Activated T-helper 1 cell treated with anti-CD3 and anti-CD28 coated beads, Interleukin-2, amount 50 U/mL, for 16 hours (primary cell): Measurements from ENCODE around the gene SIRT2.
"Not testable (repeated sequence)": the region's sequence is repeated elsewhere in the genome, so short reads cannot be mapped to it uniquely, and the experiment has no call there.

Experiments
- DNase-seq, 2 donors: peaks; one replicate each; pipeline ENCODE4 v3.0.0-alpha.2; 2020; ENCODE audit warnings: low read depth in 1 of 2, low spot score in 1 of 2

SIRT2 gene

GRCh38 chr19:38830039-38830733, 69.2 kb downstream of the SIRT2 start:
- no peak for DNase-seq

DNA sequence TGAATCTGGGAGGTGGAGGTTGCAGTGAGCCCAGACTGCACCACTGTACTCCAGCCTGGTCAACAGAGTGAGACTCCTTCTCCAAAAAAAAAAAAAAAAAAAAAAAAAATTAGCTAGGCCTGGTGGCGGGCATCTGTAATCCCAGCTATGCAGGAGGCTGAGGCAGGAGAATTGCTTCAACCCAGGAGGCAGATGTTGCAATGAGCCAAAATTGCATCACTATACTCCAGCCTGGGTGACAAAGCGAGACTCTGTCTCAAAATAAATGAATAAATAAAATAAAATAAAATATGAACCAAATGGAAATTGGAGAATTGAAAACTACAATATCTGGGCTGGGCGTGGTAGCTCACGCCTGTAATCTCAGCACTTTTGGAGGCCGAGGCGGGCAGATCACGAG, 70.2 kb downstream of the SIRT2 start:
- DNase-seq: not testable (repeated sequence)
